ENCODE results near the gene IQGAP3.
A peak's percentile ranks its signal among the peaks of the same experiment; 100 is the strongest.
"Not testable (repeated sequence)": the region's sequence is repeated elsewhere in the genome, so short reads cannot be mapped to it uniquely, and the experiment has no call there.

The IQGAP3 gene

GRCh38 chr1:156578055-156578454 is 5.7 kb upstream of the IQGAP3 start:
- in situ Hi-C loops (cut with HindIII; ENCODE audit: low pct_ligation_motif_present, low pct_unique_long_range_greater_than_20kb, low sequenced_read_pairs), result no loop called here
- no peak for DNase-seq

- in situ Hi-C loops (cut with HindIII; ENCODE audit: low pct_ligation_motif_present, low pct_unique_long_range_greater_than_20kb, low sequenced_read_pairs), result no loop called here
- DNase-seq, result no peak
These were observed 5.2 kb upstream of the IQGAP3 start for GRCh38 chr1:156577550-156577949.

- no peak for DNase-seq
- in situ Hi-C loops (cut with HindIII; ENCODE audit: low pct_ligation_motif_present, low pct_unique_long_range_greater_than_20kb, low sequenced_read_pairs), result no loop called here
These were observed 1.8 kb upstream of the IQGAP3 start for GRCh38 chr1:156574039-156574633.

- in situ Hi-C loops (cut with HindIII; ENCODE audit: low pct_ligation_motif_present, low pct_unique_long_range_greater_than_20kb, low sequenced_read_pairs), result no loop called here
These were observed 276 bp upstream of the IQGAP3 start for GRCh38 chr1:156572663-156573018.

GRCh38 chr1:156571261-156571852 is 1.0 kb downstream of the IQGAP3 start:
- in situ Hi-C loops (cut with HindIII; ENCODE audit: low pct_ligation_motif_present, low pct_unique_long_range_greater_than_20kb, low sequenced_read_pairs), result no loop called here
- peak; percentile 76 for DNase-seq

More at GRCh38 chr1:156572663-156573018, 276 bp upstream of the IQGAP3 start:
- no peak for DNase-seq

GRCh38 chr1:156566436-156566835 is 5.9 kb downstream of the IQGAP3 start:
- DNase-seq, result no peak
- in situ Hi-C loops (cut with HindIII; ENCODE audit: low pct_ligation_motif_present, low pct_unique_long_range_greater_than_20kb, low sequenced_read_pairs), result no loop called here

- no peak for DNase-seq
- in situ Hi-C loops (cut with HindIII; ENCODE audit: low pct_ligation_motif_present, low pct_unique_long_range_greater_than_20kb, low sequenced_read_pairs), result no loop called here
These were observed 6.8 kb downstream of the IQGAP3 start for GRCh38 chr1:156565519-156565918.

- in situ Hi-C loops (cut with HindIII; ENCODE audit: low pct_ligation_motif_present, low pct_unique_long_range_greater_than_20kb, low sequenced_read_pairs), result no loop called here
- no peak for DNase-seq
These were observed 11.7 kb downstream of the IQGAP3 start for GRCh38 chr1:156560585-156561163.

GRCh38 chr1:156559797-156560385 is 12.5 kb downstream of the IQGAP3 start:
- DNase-seq, result no peak
- in situ Hi-C loops (cut with HindIII; ENCODE audit: low pct_ligation_motif_present, low pct_unique_long_range_greater_than_20kb, low sequenced_read_pairs), result no loop called here

GRCh38 chr1:156559086-156559796 is 13.1 kb downstream of the IQGAP3 start:
- no peak for DNase-seq
- in situ Hi-C loops (cut with HindIII; ENCODE audit: low pct_ligation_motif_present, low pct_unique_long_range_greater_than_20kb, low sequenced_read_pairs), result no loop called here

- in situ Hi-C loops (cut with HindIII; ENCODE audit: low pct_ligation_motif_present, low pct_unique_long_range_greater_than_20kb, low sequenced_read_pairs), result no loop called here
- no peak for DNase-seq
These were observed 16.0 kb downstream of the IQGAP3 start for GRCh38 chr1:156556354-156556753.

- in situ Hi-C loops (cut with HindIII; ENCODE audit: low pct_ligation_motif_present, low pct_unique_long_range_greater_than_20kb, low sequenced_read_pairs), result no loop called here
- no peak for DNase-seq
These were observed 16.6 kb downstream of the IQGAP3 start for GRCh38 chr1:156555715-156556114.

- DNase-seq, result no peak
- in situ Hi-C loops (cut with HindIII; ENCODE audit: low pct_ligation_motif_present, low pct_unique_long_range_greater_than_20kb, low sequenced_read_pairs), result no loop called here
These were observed 17.4 kb downstream of the IQGAP3 start for GRCh38 chr1:156554971-156555370.

GRCh38 chr1:156553860-156554485 is 18.4 kb downstream of the IQGAP3 start:
- in situ Hi-C loops (cut with HindIII; ENCODE audit: low pct_ligation_motif_present, low pct_unique_long_range_greater_than_20kb, low sequenced_read_pairs), result no loop called here
- DNase-seq, result no peak

- DNase-seq; in situ Hi-C loops (cut with HindIII; ENCODE audit: low pct_ligation_motif_present, low pct_unique_long_range_greater_than_20kb, low sequenced_read_pairs): not testable (repeated sequence)
These were observed 19.4 kb downstream of the IQGAP3 start for GRCh38 chr1:156552937-156553336.

- in situ Hi-C loops (cut with HindIII; ENCODE audit: low pct_ligation_motif_present, low pct_unique_long_range_greater_than_20kb, low sequenced_read_pairs), result no loop called here
- no peak for DNase-seq
These were observed 19.8 kb downstream of the IQGAP3 start for GRCh38 chr1:156552518-156552917.

GRCh38 chr1:156551869-156552268 is 20.5 kb downstream of the IQGAP3 start:
- DNase-seq, result peak; percentile 73
- in situ Hi-C loops (cut with HindIII; ENCODE audit: low pct_ligation_motif_present, low pct_unique_long_range_greater_than_20kb, low sequenced_read_pairs), result no loop called here

- no peak for DNase-seq
- in situ Hi-C loops (cut with HindIII; ENCODE audit: low pct_ligation_motif_present, low pct_unique_long_range_greater_than_20kb, low sequenced_read_pairs), result no loop called here
These were observed 21.2 kb downstream of the IQGAP3 start for GRCh38 chr1:156551066-156551643.

GRCh38 chr1:156550346-156550745 is 22.0 kb downstream of the IQGAP3 start:
- DNase-seq, result no peak
- in situ Hi-C loops (cut with HindIII; ENCODE audit: low pct_ligation_motif_present, low pct_unique_long_range_greater_than_20kb, low sequenced_read_pairs), result no loop called here

Data from ACHN (cell line).